Esophagus squamous epithelium (tissue), 5 donors: ENCODE measurements around the gene ROR1. TPM values are rescaled to one million over a fixed set of nuclear protein-coding genes. Genes with fewer than 3 reads are reported as not detected.

Experiments
- DNase-seq: peaks from one replicate; lab custom pipeline; 2025; lab: John Stamatoyannopoulos, UW
- H3K27ac ChIP-seq, 4 donors: fragments of 200-600 bp; sonication (generic); one replicate each; pipeline ENCODE4 v1.5.1; 2016 to 2019; ENCODE audit warnings: mild to moderate bottlenecking in 1 of 4
- H3K27me3 ChIP-seq, 4 donors: fragments of 200-600 bp; sonication (generic); 1 replicate in 3 of 4; 2 replicates in 1 of 4; pipeline versions ENCODE4 v1.5.1 to v1.6.0; 2017 to 2021; ENCODE audit warnings: antibody characterized with exemption in 1 of 4
- H3K36me3 ChIP-seq, 3 donors: fragments of 200-600 bp; sonication (generic); one replicate each; pipeline ENCODE4 v1.5.1; 2016 to 2019
- H3K4me1 ChIP-seq, 3 donors: fragments of 200-600 bp; sonication (generic); one replicate each; pipeline ENCODE4 v1.5.1; 2017 to 2019
- H3K4me3 ChIP-seq, 4 donors: fragments of 200-600 bp; sonication (generic); 1 replicate in 3 of 4; 2 replicates in 1 of 4; pipeline ENCODE4 v1.5.1; 2016 to 2019; ENCODE audit warnings: mild to moderate bottlenecking in 2 of 4, moderate library complexity in 1 of 4
- H3K9me3 ChIP-seq, 3 donors: fragments of 200-600 bp; sonication (generic); one replicate each; pipeline ENCODE4 v1.5.1; 2016 to 2019
- CTCF ChIP-seq, 6 experiments: fragments of 450-650 bp in 4 of 6; fragments of 200-600 bp in 2 of 6; sonication (generic) in 2 of 6; IDR thresholded peaks; one replicate each; pipeline ENCODE4 v1.5.1; 2016 to 2019; ENCODE audit warnings: antibody characterized with exemption in 6 of 6, mild to moderate bottlenecking in 4 of 6, moderate library complexity in 4 of 6
- POLR2A ChIP-seq, 4 donors: fragments of 450-650 bp; IDR thresholded peaks; one replicate each; pipeline ENCODE4 v1.6.1; 2017; ENCODE audit warnings: antibody characterized with exemption in 4 of 4, mild to moderate bottlenecking in 4 of 4, moderate library complexity in 3 of 4
- WGBS, 2 donors: methylation state at CpG; one replicate each; pipeline ENCODE4 v1.1.5; 2018; 5-methylcytosine and 5-hydroxymethylcytosine counted together
- intact Hi-C: fragments of 100-400 bp; cut with DNase I; formaldehyde crosslinking; loops from one replicate; pipeline ENCODE4 v1.15.0; 2022
- total RNA-seq, 4 donors: library from RNA; depleted of rRNA; stranded (reverse); fragments of >200 nt; gene quantifications; one replicate each; pipeline ENCODE4 v1.1.0, GENCODE V29; 2016
- donor health status: DM: yes; HTN: yes; CAD: no.

ROR1 gene
- total RNA-seq, 4 donors from 2014 or later, result 6.6 to 15.3 (median 9.4) TPM

GRCh38 chr1:63856924-63857323 is 83.1 kb downstream of the ROR1 start:
- H3K4me1 ChIP-seq, result peaks cover 0 to 19% (median 6%) of the 10 kb centered on the region in 3 donors
- H3K4me3 ChIP-seq, result no peak overlapping the region
- no peaks in the 10 kb centered on the region for H3K27me3 ChIP-seq
- WGBS, 2 donors, result 87 to 95% methylated on average over 4 of the region's 4 CpGs
- H3K36me3 ChIP-seq, result no peaks in the 10 kb centered on the region
- TF ChIP-seq CTCF (IDR thresholded peaks at IDR 0.05) (no peak), POLR2A (IDR thresholded peaks at IDR 0.05) (no peak)
- DNase-seq, result no peak
- intact Hi-C loops, result no loop called here
- H3K27ac ChIP-seq, result no peak overlapping the region
- H3K9me3 ChIP-seq, result no peaks in the 10 kb centered on the region

DNA sequence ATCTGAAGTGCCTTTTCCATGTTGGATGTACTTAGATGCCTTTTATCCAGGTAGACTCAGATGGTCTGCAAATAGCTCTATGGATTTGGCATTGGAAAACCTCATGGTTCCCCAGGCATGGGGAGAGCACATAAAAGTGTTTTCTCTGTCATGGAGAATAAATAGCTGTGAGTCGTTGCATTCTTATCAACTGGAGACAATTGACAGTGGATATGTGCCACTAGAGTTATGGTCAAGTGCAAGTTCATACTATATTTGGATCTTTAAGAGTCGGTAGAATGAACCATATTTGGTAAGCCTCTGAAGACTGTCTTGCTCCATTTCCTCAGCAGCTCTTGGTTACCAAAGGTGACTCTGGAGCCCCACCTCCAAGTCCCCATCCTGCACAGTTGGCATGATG is 83.7 kb downstream of the ROR1 start:
- Histone ChIP-seq H3K36me3 (no peaks in the 10 kb centered on the region), H3K27me3 (no peaks in the 10 kb centered on the region), H3K4me1 (peaks cover 0 to 19% (median 6%) of the 10 kb centered on the region in 3 donors), H3K4me3 (no peak overlapping the region), H3K27ac (no peak overlapping the region), H3K9me3 (no peaks in the 10 kb centered on the region)
- WGBS, 2 donors, result 47 to 50% methylated on average over 2 of the region's 2 CpGs
- TF ChIP-seq CTCF (IDR thresholded peaks at IDR 0.05) (no peak), POLR2A (IDR thresholded peaks at IDR 0.05) (no peak)
- intact Hi-C loops, result no loop called here
- DNase-seq, result no peak

GRCh38 chr1:63858153-63858552 is 84.3 kb downstream of the ROR1 start:
- TF ChIP-seq POLR2A (IDR thresholded peaks at IDR 0.05) (no peak), CTCF (IDR thresholded peaks at IDR 0.05) (no peak)
- Histone ChIP-seq H3K36me3 (no peaks in the 10 kb centered on the region), H3K4me3 (no peak overlapping the region), H3K9me3 (no peaks in the 10 kb centered on the region), H3K27me3 (no peaks in the 10 kb centered on the region), H3K4me1 (peaks cover 0 to 22% (median 6%) of the 10 kb centered on the region in 3 donors), H3K27ac (no peak overlapping the region)
- intact Hi-C loops, result no loop called here
- no peak for DNase-seq

DNA sequence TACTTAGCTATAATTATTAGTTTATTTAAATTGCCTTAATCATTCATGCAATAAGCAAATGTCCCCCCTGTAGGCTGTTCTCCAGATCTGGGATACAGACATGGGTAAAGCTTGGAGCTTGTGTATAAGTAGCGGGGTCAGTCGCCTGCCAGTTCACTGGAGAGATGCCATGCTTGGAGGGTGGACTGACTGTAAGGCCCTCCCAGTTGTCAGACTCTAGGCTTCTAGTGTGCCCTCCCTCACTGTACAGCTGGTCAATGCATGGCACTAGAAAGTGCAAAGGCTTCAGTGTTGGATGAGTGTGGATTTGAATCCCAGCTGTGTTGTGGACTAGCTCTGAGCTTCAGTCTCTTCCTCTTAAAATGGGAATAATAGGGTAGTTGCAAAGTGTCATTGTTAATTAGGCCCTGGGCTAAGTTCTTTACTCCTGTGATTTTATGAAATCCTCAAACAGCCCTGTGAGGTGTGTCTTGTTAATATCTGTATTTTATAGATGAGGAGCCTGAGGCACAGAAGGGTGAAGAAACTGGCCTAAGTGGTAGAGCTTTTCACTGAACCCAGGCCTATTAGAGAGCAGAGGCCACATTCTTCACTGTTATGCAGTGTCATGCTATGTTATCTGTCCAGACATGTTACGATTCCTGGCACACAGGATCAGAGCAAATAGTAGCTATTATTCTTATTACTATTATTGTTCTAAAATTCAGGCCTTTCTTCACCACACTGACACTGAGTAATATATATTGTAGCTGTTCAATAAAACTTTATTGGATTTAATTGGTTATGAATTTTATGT is 85.9 kb downstream of the ROR1 start:
- TF ChIP-seq POLR2A (IDR thresholded peaks at IDR 0.05), result no peak
- Histone ChIP-seq H3K4me3 (no peak overlapping the region), H3K4me1 (peaks cover 0 to 32% (median 14%) of the 10 kb centered on the region in 3 donors), H3K36me3 (no peaks in the 10 kb centered on the region), H3K9me3 (no peaks in the 10 kb centered on the region), H3K27ac (peak overlapping the region in 2 of 4 donors; percentile 2 to 26), H3K27me3 (no peaks in the 10 kb centered on the region)
- DNase-seq, result no peak
- 72 to 81% methylated on average over 3 of the region's 3 CpGs for WGBS, 2 donors
- intact Hi-C loops, result no loop called here

- Histone ChIP-seq H3K4me3 (no peak overlapping the region), H3K36me3 (no peaks in the 10 kb centered on the region), H3K27ac (peak overlapping the region in 3 of 4 donors; percentile 8 to 50 (median 47)), H3K9me3 (no peaks in the 10 kb centered on the region), H3K27me3 (no peaks in the 10 kb centered on the region), H3K4me1 (peaks cover 0 to 46% (median 15%) of the 10 kb centered on the region in 3 donors)
- no peak for TF ChIP-seq CTCF (IDR thresholded peaks at IDR 0.05)
- TF ChIP-seq POLR2A (IDR thresholded peaks at IDR 0.05), result no peak
- 74 to 78% methylated on average over 6 of the region's 6 CpGs for WGBS, 2 donors
- intact Hi-C loops, result no loop called here
- no peak for DNase-seq
Measured at GRCh38 chr1:63861052-63861691, 87.4 kb downstream of the ROR1 start.
